Nephron (organoid): ENCODE measurements around the gene MRGPRD.

ENCODE experiments used
- H3K27ac Mint-ChIP-seq, 3 experiments: 2 replicates each; pipeline ENCODE4 v1.8.0; 2020; ENCODE audit warnings: mixed read lengths in 3 of 3, mild to moderate bottlenecking in 2 of 3, moderate library complexity in 1 of 3
- H3K27me3 Mint-ChIP-seq: 2 replicates; pipeline ENCODE4 v1.8.0; 2021; ENCODE audit warnings: low read depth, mild to moderate bottlenecking, moderate library complexity, mixed read lengths
- H3K36me3 Mint-ChIP-seq: 2 replicates; pipeline ENCODE4 v1.8.0; 2020; ENCODE audit warnings: low read depth, mixed read lengths
- H3K4me1 Mint-ChIP-seq: 2 replicates; pipeline ENCODE4 v1.8.0; 2020; ENCODE audit warnings: mixed read lengths
- H3K4me3 Mint-ChIP-seq, 3 experiments: 2 replicates each; pipeline ENCODE4 v1.8.0; 2020; ENCODE audit warnings: mild to moderate bottlenecking in 3 of 3, mixed read lengths in 3 of 3, moderate library complexity in 2 of 3
- H3K9me3 Mint-ChIP-seq: 2 replicates; pipeline ENCODE4 v1.8.0; 2020; ENCODE audit warnings: mixed read lengths
- TF ChIP-seq, protein P1 (sequence below), 3 experiments: fragments of 200-600 bp; sonication (generic); IDR thresholded peaks; one replicate each; pipeline ENCODE4 v1.5.0; 2021; ENCODE audit warnings: antibody characterized with exemption in 3 of 3; ENCODE audit not compliant: unreplicated experiment in 3 of 3

The MRGPRD gene

DNA sequence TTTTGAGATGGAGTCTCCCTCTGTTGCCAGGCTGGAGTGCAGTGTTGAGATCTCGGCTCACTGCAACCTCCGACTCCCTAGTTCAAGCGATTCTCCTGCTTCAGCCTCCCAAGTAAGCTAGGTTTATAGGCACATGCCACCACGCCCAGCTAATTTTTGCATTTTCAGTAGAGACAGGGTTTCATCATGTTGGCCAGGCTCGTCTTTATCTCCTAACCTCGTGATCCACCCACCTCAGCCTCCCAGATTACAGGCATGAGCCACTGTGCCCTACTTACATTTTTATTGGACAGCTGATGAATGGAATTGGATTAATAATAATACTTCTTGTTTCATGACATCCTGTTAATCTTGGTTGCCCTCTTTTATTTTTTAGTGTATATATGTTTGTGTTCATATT, 3.0 kb upstream of the MRGPRD start:
- TF ChIP-seq, protein P1, sequence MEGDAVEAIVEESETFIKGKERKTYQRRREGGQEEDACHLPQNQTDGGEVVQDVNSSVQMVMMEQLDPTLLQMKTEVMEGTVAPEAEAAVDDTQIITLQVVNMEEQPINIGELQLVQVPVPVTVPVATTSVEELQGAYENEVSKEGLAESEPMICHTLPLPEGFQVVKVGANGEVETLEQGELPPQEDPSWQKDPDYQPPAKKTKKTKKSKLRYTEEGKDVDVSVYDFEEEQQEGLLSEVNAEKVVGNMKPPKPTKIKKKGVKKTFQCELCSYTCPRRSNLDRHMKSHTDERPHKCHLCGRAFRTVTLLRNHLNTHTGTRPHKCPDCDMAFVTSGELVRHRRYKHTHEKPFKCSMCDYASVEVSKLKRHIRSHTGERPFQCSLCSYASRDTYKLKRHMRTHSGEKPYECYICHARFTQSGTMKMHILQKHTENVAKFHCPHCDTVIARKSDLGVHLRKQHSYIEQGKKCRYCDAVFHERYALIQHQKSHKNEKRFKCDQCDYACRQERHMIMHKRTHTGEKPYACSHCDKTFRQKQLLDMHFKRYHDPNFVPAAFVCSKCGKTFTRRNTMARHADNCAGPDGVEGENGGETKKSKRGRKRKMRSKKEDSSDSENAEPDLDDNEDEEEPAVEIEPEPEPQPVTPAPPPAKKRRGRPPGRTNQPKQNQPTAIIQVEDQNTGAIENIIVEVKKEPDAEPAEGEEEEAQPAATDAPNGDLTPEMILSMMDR (IDR thresholded peaks at IDR 0.05; ENCODE audit: unreplicated experiment in 3 of 3): no peak
- peaks cover 23% of the 10 kb centered on the region for H3K27me3 Mint-ChIP-seq
- H3K27ac Mint-ChIP-seq: no peak overlapping the region
- H3K4me3 Mint-ChIP-seq: no peak overlapping the region
- H3K4me1 Mint-ChIP-seq: peaks cover 3% of the 10 kb centered on the region
- peaks cover 26% of the 10 kb centered on the region for H3K9me3 Mint-ChIP-seq
- H3K36me3 Mint-ChIP-seq: peaks cover 6% of the 10 kb centered on the region

DNA sequence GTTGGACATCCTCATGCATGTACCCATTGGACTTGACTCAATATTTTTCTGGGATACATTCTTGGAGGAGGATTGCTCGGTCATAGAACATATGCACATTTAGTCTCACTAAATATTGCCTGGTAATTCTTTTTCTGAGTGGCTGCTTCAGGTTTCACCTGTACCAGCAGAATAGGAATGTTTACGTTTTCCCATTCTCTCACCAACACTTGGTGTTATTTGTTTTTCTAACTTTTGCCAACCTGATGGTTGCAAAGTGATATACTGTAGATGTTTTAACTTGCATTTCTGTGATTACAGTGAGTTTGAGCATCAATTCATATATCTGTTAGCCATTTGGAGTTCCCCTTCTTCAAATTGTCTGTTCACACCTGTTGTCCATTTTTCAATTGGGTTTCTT, 1.3 kb upstream of the MRGPRD start:
- H3K4me1 Mint-ChIP-seq: peaks cover 16% of the 10 kb centered on the region
- TF ChIP-seq, protein P1 (IDR thresholded peaks at IDR 0.05; ENCODE audit: unreplicated experiment in 3 of 3): no peak
- H3K27ac Mint-ChIP-seq: no peak overlapping the region
- H3K27me3 Mint-ChIP-seq: peaks cover 24% of the 10 kb centered on the region
- H3K4me3 Mint-ChIP-seq: no peak overlapping the region
- peaks cover 21% of the 10 kb centered on the region for H3K9me3 Mint-ChIP-seq
- H3K36me3 Mint-ChIP-seq: peaks cover 6% of the 10 kb centered on the region

DNA sequence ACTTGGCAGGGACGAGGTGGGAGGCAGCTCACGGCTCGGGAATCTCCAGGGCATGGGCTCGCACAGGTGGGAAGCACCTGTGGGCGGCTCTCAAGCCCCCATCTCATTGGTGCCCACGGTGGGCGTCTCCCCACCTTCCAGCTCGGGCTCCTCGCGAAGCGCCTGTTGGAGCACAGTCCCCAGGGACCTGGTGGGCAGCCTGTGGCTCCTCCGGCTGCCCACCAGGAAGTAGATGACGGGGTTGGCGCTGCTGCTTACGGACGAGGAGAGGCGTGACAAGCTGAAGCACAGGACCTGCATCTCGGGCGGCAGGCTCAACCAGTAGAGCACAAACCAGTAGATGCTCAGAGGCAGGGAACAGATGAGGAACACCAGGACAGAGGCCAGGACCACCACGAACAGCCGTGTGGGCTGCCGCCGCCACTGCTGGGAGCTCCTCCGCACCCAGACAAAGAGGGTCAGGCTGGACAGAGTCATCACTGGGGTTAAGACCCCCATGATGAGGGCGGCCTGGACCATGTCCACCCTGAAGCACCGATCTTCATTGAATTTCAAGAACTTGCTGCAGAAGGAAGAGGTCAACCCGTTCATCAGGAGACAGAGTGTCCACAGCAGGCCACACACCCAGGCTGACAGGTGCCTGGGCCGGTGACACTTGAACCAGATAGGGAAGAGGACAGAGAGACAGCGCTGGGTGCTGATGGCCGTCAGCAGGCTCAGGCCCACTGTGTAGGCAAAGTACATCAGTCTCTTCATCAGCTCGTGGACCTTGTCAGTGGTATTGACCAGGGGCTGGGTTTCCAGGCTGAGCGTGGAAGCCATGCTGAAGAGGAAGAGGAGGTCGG, 633 bp downstream of the MRGPRD start:
- H3K9me3 Mint-ChIP-seq: peaks cover 12% of the 10 kb centered on the region
- TF ChIP-seq, protein P1 (IDR thresholded peaks at IDR 0.05; ENCODE audit: unreplicated experiment in 3 of 3): no peak
- H3K4me3 Mint-ChIP-seq: no peak overlapping the region
- peaks cover 28% of the 10 kb centered on the region for H3K4me1 Mint-ChIP-seq
- H3K27me3 Mint-ChIP-seq: peaks cover 24% of the 10 kb centered on the region
- no peaks in the 10 kb centered on the region for H3K36me3 Mint-ChIP-seq
- H3K27ac Mint-ChIP-seq: no peak overlapping the region

DNA sequence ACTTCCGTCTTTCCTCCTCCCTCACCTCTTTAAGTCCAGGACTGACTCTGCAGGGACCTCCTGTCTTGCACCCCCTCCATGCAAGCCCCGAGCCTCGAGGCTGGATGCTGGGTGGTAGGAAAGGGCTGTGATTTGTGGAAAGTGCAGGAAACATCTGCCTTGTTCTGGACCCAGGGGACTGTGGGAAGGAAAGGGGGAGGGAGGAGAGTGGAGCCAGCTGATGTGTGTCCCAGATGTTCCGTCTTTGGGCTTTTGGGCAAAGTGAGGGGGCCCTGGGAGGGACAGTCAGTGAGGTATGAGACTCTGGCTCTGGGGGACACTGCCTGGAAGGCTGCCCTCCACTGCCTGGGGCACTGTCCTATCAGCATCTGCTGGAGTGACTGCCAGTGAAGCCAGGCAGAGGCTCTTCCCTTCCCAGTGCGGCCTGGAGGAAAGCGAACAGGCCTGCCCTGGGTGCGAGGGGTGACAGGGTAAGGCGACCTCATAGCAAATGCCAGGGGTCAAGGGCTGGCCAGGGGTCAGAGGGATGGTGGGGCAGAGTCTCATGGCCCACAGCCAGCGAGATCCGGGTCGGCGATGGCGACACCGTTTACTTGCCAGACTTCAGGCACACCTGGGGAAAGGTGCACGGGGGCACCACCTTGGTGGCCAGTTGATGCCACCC, 1.7 kb downstream of the MRGPRD start:
- H3K36me3 Mint-ChIP-seq: no peaks in the 10 kb centered on the region
- no peak overlapping the region for H3K4me3 Mint-ChIP-seq
- peaks cover 33% of the 10 kb centered on the region for H3K4me1 Mint-ChIP-seq
- TF ChIP-seq, protein P1 (IDR thresholded peaks at IDR 0.05; ENCODE audit: unreplicated experiment in 3 of 3): no peak
- peaks cover 10% of the 10 kb centered on the region for H3K9me3 Mint-ChIP-seq
- H3K27ac Mint-ChIP-seq: peak overlapping the region in 2 of 3 experiments; percentile 29
- H3K27me3 Mint-ChIP-seq: peaks cover 24% of the 10 kb centered on the region

DNA sequence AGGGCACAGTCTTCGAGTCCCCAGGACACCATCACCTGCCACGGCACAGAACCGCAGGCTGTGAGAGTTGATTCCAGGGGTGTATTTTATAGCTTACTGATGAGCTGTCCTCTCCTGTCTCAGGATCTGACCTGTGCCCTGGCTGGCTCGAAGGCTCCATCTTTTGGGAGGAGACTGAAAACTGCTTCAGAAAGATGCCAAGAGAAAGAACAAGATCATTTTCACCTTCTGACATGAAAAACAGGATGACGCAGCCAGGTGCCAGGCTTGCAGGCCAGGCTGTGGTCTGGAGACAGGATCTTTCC, 2.2 kb downstream of the MRGPRD start:
- H3K9me3 Mint-ChIP-seq: peaks cover 9% of the 10 kb centered on the region
- H3K4me1 Mint-ChIP-seq: peaks cover 36% of the 10 kb centered on the region
- H3K27ac Mint-ChIP-seq: peak overlapping the region in 2 of 3 experiments; percentile 29
- H3K4me3 Mint-ChIP-seq: no peak overlapping the region
- H3K27me3 Mint-ChIP-seq: peaks cover 23% of the 10 kb centered on the region
- H3K36me3 Mint-ChIP-seq: no peaks in the 10 kb centered on the region
- TF ChIP-seq, protein P1 (IDR thresholded peaks at IDR 0.05; ENCODE audit: unreplicated experiment in 3 of 3): no peak
